GM23338 (cell line): ENCODE measurements around the gene PTBP3.

Experiments
- EZH2 ChIP-seq: fragments of 200-600 bp; sonication (generic); IDR thresholded peaks from one replicate; pipeline ENCODE4 v1.8.0; 2017; ENCODE audit warnings: antibody characterized with exemption, mild to moderate bottlenecking, low read depth; ENCODE audit not compliant: unreplicated experiment
- EZH2phosphoT487 ChIP-seq: fragments of 200-600 bp; sonication (generic); IDR thresholded peaks from one replicate; pipeline ENCODE4 v1.8.1; 2018; ENCODE audit warnings: antibody characterized with exemption; ENCODE audit not compliant: unreplicated experiment
- ZNF114 ChIP-seq: fragments of 250-450 bp; sonication (Bioruptor Pico); IDR thresholded peaks from 2 replicates; pipeline ENCODE4 v1.5.0; 2020; ENCODE audit warnings: mild to moderate bottlenecking, moderate library complexity
- TF ChIP-seq, protein P1 (sequence below), 2 experiments: fragments of 200-600 bp in 1 of 2; sonication (generic) in 1 of 2; conservative IDR thresholded peaks; 2 replicates each; pipeline versions ENCODE4 v1.5.1 to v1.6.1; 2016 to 2017; ENCODE audit warnings: antibody characterized with exemption in 2 of 2, low read depth in 2 of 2, mild to moderate bottlenecking in 2 of 2, moderate library complexity in 1 of 2
- TF ChIP-seq, protein P2 (sequence below): fragments of 250-450 bp; sonication (Bioruptor Pico); IDR thresholded peaks from 2 replicates; pipeline ENCODE4 v1.5.0; 2020; ENCODE audit warnings: mild to moderate bottlenecking, moderate library complexity

DNA sequence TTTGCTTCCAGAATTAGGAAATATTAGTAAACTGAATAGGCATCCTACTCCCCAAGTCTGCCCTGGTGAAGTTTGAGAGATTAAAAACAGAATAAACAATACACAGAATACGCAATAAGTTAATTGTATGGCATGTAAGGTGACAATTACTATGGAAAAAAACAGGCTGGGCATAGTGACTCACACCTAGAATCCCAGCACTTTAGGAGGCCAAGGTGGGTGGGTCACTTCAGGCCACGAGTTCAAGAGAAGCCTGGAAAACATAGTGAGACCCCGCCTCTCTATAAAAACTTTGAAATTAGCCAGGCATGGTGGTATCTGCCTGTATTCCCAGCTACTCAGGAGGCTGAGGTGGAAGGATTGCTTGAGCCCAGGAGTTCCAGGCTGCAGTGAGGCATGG lies 94.1 kb downstream of the PTBP3 start:
- TF ChIP-seq EZH2 (no peak), ZNF114 (CRISPR knock-in tag) (no peak), EZH2phosphoT487 (no peak)
- TF ChIP-seq, protein P1, sequence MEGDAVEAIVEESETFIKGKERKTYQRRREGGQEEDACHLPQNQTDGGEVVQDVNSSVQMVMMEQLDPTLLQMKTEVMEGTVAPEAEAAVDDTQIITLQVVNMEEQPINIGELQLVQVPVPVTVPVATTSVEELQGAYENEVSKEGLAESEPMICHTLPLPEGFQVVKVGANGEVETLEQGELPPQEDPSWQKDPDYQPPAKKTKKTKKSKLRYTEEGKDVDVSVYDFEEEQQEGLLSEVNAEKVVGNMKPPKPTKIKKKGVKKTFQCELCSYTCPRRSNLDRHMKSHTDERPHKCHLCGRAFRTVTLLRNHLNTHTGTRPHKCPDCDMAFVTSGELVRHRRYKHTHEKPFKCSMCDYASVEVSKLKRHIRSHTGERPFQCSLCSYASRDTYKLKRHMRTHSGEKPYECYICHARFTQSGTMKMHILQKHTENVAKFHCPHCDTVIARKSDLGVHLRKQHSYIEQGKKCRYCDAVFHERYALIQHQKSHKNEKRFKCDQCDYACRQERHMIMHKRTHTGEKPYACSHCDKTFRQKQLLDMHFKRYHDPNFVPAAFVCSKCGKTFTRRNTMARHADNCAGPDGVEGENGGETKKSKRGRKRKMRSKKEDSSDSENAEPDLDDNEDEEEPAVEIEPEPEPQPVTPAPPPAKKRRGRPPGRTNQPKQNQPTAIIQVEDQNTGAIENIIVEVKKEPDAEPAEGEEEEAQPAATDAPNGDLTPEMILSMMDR (conservative IDR thresholded peaks at IDR 0.05; ENCODE audit: low read depth in 2 of 2): no peak
- TF ChIP-seq, protein P2, sequence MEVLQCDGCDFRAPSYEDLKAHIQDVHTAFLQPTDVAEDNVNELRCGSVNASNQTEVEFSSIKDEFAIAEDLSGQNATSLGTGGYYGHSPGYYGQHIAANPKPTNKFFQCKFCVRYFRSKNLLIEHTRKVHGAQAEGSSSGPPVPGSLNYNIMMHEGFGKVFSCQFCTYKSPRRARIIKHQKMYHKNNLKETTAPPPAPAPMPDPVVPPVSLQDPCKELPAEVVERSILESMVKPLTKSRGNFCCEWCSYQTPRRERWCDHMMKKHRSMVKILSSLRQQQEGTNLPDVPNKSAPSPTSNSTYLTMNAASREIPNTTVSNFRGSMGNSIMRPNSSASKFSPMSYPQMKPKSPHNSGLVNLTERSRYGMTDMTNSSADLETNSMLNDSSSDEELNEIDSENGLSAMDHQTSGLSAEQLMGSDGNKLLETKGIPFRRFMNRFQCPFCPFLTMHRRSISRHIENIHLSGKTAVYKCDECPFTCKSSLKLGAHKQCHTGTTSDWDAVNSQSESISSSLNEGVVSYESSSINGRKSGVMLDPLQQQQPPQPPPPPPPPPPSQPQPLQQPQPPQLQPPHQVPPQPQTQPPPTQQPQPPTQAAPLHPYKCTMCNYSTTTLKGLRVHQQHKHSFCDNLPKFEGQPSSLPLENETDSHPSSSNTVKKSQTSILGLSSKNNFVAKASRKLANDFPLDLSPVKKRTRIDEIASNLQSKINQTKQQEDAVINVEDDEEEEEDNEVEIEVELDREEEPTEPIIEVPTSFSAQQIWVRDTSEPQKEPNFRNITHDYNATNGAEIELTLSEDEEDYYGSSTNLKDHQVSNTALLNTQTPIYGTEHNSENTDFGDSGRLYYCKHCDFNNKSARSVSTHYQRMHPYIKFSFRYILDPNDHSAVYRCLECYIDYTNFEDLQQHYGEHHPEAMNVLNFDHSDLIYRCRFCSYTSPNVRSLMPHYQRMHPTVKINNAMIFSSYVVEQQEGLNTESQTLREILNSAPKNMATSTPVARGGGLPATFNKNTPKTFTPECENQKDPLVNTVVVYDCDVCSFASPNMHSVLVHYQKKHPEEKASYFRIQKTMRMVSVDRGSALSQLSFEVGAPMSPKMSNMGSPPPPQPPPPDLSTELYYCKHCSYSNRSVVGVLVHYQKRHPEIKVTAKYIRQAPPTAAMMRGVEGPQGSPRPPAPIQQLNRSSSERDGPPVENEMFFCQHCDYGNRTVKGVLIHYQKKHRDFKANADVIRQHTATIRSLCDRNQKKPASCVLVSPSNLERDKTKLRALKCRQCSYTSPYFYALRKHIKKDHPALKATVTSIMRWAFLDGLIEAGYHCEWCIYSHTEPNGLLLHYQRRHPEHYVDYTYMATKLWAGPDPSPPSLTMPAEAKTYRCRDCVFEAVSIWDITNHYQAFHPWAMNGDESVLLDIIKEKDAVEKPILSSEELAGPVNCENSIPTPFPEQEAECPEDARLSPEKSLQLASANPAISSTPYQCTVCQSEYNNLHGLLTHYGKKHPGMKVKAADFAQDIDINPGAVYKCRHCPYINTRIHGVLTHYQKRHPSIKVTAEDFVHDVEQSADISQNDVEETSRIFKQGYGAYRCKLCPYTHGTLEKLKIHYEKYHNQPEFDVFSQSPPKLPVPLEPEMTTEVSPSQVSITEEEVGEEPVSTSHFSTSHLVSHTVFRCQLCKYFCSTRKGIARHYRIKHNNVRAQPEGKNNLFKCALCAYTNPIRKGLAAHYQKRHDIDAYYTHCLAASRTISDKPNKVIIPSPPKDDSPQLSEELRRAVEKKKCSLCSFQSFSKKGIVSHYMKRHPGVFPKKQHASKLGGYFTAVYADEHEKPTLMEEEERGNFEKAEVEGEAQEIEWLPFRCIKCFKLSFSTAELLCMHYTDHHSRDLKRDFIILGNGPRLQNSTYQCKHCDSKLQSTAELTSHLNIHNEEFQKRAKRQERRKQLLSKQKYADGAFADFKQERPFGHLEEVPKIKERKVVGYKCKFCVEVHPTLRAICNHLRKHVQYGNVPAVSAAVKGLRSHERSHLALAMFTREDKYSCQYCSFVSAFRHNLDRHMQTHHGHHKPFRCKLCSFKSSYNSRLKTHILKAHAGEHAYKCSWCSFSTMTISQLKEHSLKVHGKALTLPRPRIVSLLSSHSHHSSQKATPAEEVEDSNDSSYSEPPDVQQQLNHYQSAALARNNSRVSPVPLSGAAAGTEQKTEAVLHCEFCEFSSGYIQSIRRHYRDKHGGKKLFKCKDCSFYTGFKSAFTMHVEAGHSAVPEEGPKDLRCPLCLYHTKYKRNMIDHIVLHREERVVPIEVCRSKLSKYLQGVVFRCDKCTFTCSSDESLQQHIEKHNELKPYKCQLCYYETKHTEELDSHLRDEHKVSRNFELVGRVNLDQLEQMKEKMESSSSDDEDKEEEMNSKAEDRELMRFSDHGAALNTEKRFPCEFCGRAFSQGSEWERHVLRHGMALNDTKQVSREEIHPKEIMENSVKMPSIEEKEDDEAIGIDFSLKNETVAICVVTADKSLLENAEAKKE (CRISPR knock-in tag): no peak
